Stimulated activated CD4-positive, alpha-beta T cell treated with anti-CD3 and anti-CD28 coated beads, Interleukin-12 subunit alpha, Interleukin-12 subunit beta, amount 100 ng/mL, for 4 hours (primary cell): ENCODE results near the gene MRPS5.
"Not testable (repeated sequence)": the region's sequence is repeated elsewhere in the genome, so short reads cannot be mapped to it uniquely, and the experiment has no call there.

Experiments used
- DNase-seq: peaks from one replicate; pipeline ENCODE4 v3.0.0-alpha.2; 2020

MRPS5 gene

DNA sequence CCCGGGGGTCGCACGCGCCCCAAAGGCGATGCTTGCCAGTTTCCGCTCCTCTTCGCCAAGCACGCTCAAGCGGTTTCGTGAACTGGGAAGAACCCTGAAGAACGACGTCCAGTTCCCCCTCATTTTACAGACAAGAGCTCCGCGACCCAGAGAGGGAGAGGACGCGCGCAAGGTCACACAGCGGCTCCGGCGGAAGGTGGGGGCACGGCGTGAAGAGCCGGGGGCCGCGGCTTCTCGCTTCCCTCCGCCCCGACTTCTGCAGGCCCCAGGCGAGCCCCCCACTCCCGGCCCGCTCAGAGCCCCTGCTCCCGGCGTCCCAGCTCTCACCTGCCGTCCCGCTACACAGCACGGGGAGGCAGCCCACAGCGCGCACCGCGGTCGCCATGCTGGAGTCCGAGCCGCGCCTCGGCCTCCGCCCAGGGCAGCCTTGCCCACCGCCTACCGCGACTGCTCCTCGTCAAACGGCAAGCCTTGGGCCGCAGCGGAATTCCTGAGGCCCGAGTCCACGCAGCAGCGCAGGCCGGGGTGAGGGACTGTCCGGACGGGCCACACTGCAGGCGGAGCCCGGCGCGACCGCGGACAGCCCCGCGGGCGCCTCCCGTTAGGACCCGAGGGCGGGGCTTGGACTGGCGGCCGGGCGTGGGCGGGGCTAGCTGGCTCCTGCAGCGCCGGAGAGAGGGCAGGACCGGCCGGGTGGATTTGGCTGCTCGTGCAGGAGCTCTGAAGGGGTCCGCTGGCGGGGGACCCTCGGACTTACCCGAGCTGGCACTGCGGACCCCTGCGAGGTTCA lies at the start of gene MRPS5:
MRPS5 (minus strand) TSS at position 402 of the 790 bp plus-strand sequence; CDS start at position 385, 17 bp downstream.
- peak; percentile 93 for DNase-seq

DNA sequence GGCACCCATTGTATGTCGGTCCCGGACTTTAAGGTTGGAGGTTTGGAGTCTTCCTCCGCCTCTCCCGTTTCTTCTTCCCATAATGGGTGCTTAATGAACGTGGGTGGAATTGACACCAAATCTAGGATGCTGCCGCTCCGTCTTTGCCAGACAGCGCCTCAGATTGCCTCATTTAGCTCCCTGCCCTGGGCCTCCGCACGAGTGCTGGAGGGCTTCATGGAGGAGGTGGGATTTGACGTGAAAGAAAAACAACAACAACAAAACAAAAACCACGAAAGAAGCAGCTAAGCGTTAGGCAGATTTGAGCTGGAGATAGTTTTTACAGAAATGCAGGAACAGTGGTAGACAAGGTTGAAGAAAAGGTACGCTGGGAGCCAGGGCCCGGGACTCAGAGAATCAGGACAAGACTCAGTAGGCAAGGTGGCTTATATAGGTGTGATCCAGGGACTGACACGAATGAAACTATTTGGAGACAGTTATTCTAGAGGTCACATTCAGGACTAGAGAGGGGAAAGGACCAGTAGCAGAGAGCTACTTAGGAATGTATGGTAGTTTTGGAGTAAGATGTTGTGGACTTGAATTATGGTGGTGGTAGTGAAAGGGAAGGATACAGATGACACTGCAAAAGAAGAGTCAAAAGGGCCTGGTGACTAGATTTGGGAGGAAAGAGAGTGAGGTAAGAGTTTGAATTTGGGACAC lies 44.6 kb upstream of the MRPS5 start:
- DNase-seq: no peak

DNA sequence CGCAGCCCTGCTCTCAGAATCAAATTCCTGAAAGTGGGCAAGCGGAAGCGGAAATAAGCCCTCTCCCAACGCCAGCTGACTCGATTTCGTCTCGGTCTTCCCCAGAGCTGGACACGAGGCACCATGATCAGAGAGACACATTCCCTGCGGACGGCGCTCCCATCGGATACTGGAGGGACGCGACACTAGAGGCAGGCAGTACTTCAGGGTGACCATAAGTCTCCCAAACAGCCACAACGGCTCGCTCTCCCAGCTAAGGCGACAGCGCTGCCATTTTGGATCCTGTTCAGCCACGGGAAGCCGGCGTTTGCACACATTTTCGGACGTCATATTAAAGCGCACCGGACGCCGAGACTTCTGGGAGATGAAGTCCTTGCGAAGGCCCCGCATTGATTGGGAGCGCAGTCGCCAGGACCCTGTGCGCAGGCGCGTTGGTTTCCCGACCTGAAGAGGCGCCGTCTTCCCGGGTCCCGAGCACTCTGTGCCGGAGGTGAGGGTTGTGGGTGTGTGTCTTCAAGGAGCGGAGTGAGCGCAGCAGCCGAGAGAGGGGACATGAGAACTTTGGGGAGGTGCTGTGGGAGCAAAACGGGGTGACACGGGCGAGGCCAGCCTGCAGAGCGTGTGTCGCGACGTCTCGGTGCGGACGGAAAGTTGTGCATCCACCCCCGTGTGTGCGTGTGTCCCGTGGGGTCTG lies 43.9 kb upstream of the MRPS5 start, which contains the start of gene ZNF2:
ZNF2 (plus strand) TSS at position 439 of the 694 bp plus-strand sequence. CDS start 10,418 bp downstream, outside the sequence.
- peak; percentile 95 for DNase-seq

DNA sequence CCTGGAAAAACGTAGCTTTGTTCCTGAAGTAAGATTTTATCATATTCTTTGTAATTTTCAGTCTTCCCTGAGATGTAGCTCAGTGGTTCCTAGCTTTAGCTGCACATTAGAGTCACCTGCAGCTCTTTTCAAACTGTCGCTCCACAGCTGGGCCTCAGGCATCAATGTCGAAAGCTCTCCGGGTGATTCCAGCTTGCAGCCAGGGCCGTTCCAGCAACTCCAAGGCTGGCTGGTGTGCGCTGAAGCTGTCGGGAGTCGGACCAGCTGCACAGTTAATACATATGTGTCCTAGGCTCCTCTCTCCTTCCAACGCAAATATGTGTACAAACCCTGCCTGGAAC lies 43.4 kb upstream of the MRPS5 start:
- no peak for DNase-seq

DNA sequence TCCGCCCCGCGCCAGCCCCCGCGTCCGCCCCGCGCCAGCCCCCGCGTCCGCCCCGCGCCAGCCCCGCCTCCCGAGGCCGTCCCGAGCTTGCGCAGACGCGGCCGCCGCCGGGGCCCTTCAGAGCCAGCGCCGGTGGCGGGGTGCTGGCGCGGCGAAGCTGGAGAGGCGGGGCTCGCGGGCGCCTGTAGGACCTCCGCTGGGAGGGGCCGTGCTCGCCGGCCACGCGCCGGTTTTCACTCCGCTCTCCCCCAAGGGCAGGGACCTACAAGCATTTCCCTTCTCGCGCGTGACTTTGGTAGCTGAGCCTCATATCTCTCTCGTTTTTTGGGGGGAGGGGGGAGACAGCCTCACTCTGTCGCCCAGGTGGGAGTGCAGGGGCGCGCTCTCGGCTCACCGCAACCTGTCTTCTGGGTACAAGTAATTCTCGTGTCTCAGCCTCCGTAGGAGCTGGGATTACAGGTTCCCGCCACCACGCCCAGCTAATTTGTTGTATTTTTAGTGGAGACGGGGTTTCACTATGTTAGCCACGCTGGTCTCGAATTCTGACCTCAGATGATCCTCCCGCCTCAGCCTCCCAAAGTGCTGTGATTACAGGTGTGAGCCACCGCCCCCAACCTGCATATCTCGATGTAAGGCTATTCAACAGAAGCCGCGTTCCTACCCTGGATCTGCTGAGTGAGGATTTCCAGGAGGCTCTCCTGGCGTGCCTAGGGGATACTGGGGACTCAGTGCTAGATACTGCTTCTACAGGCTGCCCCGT lies 38.3 kb upstream of the MRPS5 start, which contains the start of gene ZNF514:
ZNF514 (minus strand) TSS at position 159 of the 760 bp plus-strand sequence. CDS start 6,595 bp downstream, outside the sequence.
- peak; percentile 69 for DNase-seq

DNA sequence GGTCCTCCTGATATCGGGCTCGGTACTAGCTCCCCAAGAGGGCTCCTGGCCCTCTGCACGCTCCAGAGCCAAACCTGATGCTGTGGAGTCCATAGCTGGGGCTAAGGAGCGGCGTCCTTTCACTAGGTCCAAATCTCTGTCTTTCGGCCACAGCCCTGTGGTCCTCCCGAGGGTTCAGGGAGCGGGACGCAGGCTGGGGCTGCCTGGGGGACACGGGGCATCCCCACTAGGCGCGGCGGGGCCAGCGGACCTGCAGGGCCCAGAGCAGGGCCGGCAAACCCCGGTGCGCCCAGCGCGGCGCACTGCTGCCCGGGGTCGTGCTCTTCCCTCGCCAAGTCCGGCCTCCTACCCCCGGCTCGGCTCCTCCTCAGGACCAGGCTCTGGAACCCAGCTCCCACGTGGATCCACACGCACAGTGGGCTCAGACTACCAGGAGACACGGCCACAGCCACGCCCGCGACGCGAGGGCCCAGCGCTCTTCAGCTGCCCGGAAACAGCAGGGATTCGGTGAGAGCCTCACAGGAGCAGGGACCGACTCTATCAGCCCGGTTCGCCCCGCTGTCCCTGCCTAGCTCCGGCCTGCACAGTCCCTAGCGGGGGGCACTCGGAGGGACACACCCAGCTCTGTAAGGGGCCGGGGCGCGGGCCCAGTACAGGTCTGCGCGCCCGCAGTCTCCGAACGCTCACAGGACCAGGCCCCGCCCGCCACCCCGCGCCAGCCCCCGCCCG lies 37.4 kb upstream of the MRPS5 start:
- DNase-seq: no peak

DNA sequence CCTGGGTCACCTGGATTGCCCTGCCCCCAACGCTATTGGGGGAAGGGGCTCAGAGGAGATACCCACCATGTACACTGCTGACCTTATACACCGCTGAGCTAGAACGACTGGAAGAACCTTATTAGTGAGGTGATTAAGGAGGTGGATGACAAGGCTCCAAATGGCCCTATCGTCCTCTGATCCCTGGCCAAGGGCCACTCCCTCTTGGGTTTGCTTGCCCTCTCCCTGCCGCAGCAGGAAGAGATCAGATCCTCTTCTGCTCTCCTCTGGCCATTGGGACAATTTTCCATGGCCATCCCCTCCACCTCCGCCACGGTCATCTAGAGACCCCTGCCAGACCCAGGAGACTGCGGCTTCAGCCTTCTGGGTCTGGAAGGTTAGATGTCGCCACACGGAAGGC lies 36.8 kb upstream of the MRPS5 start:
- no peak for DNase-seq

DNA sequence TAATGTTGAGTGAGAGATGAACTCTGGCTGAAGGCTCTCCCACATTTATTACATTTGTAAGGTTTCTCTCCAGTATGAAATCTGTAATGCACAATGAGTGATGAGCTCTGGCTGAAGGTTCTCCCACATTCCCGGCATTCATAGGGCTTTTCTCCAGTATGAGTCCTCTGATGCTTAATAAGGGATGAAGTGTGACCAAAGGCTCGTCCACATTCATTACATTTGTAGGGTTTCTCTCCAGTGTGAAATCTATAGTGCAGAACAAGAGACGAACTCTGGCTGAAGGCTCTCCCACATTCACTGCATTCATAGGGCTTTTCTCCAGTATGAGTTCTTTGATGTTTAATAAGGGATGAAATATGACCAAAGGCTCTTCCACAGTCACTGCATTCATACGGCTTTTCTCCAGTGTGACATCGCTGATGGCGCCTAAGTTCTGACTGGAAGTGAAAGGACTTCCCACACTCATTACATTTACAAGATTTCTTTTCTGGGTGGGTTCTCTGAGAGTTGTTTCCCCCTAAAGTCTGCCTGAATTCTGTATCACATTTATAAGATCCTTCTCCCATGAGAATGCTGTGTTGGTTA lies 27.9 kb upstream of the MRPS5 start:
- no peak for DNase-seq

DNA sequence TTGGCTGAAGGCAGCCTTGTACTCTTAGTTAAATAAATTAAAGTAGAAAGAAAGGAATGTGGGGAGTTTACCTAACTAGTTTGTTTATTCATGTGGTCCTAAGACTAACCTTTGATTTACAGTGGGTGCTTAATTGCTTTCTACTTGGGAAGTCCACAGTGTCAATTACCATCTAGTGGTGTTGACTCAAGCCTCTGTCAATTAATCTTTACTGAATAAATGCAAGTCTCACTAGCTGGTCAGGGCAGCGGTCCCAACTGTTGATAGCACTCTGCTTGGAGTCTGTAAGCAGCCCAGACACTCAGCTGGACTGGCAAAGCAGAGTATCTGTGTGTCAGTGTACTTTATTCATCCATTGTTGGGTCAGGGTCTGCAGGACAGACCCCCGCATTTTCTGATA lies 22.2 kb upstream of the MRPS5 start:
- no peak for DNase-seq

DNA sequence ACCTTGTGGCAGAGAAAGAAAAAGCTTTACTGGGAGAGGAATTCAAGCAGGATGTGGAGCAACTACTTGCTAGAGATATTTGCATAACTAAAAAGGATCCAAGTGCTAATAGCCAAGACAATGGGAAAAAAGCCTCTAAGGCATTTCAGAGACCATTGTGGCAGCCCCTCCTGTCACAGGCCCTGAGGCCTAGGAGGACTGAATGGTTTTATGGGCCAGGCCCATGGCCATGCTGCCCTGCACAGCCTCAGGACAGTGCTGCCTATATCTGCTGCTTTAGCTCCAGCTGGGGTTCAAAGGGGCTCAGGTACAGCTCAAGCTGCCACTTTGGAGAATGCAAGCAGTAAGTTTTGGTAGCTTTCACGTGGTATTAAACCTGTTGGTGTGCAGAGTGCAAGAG lies 17.1 kb upstream of the MRPS5 start:
- no peak for DNase-seq

DNA sequence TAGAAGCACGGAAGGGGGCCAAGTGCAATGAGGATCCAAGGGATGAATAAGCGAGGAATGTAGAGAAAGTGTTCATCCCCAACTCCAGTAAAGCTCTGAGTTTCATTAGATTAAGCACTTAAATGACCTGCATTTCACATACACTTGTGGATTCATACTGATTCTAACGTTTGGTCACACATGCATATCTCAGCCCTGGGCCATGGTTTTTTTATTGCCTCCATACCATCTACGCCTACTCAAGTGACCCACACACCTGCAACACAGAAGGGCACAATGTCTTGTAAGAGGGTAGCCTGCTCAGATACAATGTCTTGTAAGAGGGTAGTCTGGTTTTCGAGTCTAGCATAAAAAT lies 566 bp upstream of the MRPS5 start:
- no peak for DNase-seq

DNA sequence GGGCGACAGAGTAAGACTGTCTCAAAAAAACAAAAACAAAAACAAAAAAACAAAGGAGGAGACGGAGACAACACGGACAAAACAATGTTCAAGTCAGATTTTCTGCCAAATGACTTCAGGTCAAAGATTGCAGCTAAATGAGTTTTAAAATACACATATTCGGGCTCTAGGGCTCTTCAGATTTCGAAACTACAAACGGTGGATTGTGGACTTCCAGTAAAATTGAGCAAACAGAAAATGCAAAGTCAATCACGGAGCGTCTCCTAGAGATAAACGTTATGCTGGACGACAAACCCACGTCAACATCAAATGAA lies 558 bp downstream of the MRPS5 start:
- DNase-seq: no peak

DNA sequence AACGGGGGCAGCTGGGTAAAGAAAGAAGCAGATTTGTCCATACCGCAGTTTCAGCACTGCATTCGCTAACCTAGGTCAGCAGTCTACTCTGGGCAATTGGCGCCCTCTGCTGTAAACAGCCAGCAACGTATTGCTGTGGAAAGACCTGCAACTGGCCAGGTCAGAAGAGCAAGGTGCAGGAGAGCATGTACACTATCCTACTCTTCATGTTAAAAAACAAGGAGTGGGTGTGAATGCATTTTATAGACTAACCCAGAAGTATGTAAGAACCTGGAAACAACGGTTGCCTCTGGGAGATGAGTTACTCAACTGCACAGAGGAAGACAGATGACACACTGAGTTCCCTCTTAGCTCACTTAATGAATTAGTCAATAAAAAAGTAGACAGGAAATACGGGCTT lies 6.2 kb downstream of the MRPS5 start:
- peak; percentile 61 for DNase-seq

DNA sequence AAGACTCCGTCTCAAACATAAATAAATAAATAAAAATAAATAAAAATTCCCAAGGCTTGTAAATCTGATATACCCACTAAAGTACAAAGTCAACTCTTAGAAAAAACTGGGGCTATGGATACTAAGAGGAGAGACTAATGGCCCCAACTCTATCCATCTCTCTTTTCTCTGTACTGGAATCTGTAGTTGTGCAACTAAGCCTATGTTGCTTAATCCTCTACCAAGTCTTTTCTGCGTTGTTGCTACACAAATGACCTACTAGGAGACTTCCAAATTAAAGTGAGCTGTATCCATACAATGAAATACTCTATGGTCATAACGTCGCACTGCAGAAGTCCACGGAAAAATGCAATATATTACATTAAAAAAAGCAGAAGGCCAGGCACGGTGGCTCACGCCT lies 8.1 kb downstream of the MRPS5 start:
- DNase-seq: no peak

DNA sequence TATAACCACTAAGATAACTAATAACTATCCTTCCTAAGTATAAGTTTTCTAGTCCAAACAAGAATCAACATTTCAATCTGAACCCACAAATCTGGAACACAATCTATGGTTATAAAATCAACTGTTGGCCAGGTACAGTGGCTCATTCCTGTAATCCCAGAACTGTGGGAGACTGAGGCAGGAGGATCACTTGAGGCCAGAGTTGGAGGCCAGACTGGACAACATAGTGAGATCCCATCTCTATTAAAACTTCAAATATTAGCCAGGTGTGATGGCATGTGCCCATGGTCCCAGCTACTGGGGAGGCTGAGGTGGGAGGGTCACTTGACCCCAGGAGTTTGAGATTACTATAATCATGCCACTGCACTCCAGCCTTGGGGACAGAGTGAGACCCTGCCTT lies 11.2 kb downstream of the MRPS5 start:
- DNase-seq: no peak

DNA sequence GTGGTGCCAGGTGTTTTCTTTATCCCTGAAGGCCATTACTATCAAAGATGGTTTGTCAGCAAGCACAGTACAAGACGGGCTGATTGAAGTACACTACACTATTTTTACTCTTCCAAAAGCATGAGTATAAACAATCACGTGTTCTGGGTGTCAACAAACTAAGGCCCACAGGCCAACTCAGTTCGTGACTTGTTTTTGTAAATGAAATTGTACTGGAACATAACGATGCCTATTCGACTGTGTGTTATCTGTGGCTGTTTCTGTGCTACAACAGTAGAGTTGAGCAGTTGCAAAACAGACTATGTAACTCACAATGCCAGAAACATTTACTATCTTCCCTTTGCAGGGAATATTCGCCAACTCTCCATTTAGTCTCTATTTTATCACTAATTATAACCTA lies 12.3 kb downstream of the MRPS5 start:
- no peak for DNase-seq

DNA sequence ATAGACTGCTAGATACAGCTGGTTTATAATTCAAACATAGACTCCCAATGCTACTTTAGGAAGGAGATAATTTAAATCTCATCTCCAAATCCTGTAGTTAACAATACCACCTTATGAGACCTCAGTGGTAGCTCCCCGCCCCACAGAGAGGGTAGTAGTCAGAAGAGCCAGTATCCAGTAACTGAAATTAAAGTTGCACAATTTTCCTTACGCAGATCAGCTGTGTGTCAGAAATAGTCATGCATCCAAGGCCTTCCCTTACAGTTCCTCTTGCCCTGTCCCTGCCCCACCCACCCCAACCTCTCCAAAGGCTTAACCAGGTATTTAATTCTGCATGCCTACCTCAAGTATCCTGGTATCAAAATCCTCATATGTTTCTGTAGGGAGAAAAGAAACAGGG lies 15.5 kb downstream of the MRPS5 start:
- DNase-seq: no peak

DNA sequence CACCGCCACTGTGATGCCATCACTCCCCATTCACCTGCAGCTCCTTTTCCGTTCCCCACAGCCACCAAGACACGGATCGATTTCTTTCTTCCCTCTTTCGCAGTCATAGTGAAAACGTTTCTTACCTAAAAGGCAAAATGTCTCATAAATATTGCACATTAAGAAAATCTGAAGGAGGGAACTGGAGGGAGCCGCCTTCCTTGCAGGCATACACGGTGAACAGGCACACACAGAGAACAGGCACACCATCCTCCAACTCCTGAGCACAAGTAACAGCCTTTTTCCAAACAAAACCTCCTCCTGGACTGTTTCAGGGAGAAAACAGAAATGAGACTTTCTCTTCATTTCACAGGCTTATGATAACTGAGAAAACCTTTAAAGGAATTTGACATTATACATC lies 17.0 kb downstream of the MRPS5 start:
- DNase-seq: no peak

DNA sequence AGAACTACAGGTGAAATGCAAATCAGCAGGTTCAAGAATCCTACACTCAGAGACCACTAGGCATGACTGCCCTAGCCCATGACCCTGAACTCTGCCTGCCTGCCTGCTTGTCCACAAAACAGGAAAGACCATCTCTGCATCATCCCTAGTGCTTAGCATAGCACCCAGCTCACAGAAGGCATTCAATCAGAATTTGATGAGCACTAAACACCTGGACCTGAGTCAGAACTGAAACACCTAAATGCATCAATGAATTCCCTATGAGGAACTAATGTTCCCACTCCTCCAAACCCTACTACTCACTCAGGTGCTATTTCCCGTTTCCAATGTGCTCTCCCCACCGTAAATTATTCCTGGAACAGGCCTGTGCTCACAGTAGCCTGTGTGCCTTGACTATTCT lies 21.7 kb downstream of the MRPS5 start:
- no peak for DNase-seq

DNA sequence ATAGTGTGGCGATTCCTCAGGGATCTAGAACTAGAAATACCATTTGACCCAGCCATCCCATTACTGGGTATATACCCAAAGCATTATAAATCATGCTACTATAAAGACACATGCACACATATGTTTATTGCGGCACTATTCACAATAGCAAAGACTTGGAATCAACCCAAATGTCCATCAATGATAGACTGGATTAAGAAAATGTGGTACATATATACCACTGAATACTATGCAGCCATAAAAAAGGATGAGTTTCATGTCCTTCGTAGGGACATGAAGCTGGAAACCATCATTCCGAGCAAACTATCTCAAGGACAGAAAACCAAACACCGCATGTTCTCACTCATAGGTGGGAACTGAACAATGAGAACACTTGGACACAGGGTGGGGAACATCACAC lies 23.3 kb downstream of the MRPS5 start:
- not testable (repeated sequence) for DNase-seq

DNA sequence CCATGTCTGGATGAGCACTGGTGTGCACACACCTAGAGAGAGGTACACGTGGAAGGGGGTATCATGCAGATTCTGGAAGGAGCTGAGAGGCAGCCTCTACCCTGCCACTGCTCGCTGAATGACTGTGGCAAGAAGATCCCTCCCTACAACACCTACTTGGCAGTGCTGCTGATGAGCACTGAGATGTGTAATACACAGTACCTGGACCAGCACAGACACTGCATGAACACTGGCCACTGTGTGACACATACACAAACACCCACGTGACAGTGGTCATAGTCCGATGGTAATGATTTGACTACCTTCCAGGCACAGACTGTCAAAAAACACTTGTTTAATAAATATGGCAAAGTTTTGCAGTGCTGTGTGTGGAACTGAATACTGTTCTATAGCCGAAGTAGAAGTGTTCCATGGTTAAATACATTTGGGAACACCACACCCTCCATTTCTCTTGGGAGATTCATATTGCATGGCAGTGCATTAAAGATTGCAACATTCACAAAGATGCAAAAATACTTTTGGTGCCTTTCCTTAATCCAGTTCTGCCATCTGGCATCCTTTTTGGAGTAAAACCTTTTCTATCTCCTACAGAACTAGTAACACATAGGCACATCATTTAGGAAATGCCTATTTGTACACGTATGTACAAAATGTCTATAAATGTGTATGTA lies 29.6 kb downstream of the MRPS5 start:
- DNase-seq: no peak

DNA sequence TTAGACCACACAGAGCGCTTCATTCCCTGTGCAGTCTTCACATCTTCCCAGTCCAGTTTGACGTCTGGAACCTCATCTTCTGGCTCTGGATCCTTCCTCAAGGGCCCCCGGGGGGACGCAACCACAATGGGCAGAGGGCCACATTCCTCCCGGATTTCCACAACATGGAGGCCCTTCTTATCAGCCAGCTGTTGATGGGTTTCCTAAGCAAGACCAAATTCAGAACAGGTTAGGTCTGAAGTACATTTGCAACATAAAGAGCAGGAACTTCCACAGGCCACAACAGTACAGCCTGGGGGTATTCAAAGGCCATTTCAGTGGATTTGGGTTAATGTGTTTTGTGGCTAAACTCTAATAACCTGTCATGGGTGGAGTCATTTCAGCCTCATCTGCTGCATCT lies 34.2 kb downstream of the MRPS5 start:
- no peak for DNase-seq
